HG03439 (cell line): Measurements from ENCODE around the gene MAGI1.
"Not testable (repeated sequence)": the region's sequence is repeated elsewhere in the genome, so short reads cannot be mapped to it uniquely, and the experiment has no call there.

Source experiments
- ATAC-seq: cut with Tn5 transposase; IDR thresholded peaks from one replicate; pipeline ENCODE4 v1.9.1; 2021; ENCODE audit warnings: mild to moderate bottlenecking, moderate library complexity; ENCODE audit not compliant: unreplicated experiment

MAGI1 gene

DNA sequence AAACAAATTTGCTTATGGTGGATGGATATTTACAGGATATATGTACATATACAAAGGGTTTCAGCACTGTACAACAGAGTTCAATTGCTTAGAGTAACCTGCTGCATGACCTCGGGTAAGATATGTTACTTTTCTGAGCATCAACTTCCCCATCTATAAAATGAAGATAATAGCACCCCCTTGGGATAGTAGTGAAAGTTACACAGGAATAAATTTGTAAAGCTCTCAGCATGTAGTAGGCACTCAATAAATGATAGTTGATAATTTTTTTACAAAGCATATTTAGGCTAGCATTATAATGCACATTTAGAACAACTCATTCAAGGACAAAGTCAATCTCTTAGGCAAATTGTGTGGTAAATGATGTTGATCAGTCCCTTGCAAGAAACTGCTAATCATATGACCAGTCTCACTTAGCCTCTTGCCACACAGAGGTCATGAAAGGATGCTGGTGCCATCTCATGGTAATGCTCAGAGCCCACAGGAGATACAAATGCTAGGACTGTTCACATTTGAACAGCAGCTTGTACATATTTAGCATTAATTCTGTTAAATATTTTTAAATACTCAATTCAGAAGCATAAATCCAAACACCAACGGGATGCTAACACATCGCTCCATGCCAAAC is 123.9 kb downstream of the MAGI1 start:
- ATAC-seq = no peak

DNA sequence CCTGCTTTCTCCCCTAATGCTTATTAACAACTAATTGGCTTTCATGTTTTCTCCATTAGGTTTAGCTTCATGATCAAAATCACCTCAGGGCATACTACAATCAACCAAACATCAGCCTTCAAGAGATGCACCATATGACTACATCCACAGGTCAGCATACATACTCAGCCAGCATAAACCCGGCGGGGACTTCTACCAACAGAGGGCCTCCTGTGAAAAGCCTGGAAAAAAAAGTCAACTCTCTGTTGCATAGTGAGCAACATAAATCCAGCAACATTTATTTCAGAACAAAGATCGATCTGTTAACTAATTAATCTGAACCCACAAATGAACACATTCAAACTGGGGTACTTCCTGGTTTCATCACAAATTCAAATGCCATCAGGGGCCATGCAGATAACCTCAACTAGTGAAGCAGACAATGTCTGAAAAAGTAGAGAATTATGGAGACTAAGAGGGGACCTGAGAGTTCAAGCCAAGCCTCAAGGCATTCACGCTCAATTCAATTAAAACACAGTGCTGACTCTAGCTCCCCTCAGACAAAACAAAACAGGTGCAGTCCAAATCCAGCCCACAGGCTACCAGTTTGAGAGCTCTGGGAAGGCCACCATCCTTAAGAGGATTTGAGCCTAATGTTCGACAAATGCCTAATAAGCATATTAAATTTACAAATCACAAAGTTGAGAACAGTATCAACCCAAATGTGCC is 124.5 kb downstream of the MAGI1 start:
- no peak for ATAC-seq

DNA sequence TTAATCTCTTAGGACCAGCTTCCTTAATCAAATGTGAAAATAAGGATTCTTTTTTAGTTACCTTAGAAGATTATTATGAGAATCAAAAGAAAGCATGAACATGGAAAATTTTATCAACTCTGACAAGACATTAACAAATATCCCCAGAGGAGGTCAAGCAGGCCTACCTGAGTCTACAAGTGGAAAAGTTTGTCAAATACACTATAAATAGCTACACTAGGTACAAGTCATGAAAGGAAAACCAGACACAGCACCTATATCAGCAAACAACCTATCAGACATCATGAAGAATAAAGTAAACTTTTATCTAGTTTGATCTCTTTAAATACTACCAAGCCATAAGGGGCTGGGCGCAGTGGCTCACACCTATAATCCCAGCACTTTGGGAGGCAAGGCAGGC is 126.1 kb downstream of the MAGI1 start:
- ATAC-seq = no peak

DNA sequence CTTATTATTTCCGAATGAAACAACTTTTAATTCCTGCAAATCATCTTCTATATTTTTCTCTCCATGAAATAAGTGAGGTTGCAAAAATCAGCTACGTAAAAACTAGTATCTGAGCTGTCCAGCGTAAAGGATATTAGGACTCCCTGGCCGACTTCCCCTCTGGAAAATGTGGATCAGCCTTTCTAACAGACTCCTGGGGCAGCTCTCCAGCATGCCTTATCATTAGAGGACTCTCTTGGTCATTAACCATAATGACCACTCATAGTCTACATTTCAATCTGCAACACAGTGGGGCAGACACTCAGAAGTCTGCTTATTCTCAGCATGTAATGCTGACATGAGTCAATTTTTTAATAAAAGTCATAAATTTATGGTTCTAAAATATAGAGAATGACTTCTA is 130.1 kb downstream of the MAGI1 start:
- no peak for ATAC-seq

DNA sequence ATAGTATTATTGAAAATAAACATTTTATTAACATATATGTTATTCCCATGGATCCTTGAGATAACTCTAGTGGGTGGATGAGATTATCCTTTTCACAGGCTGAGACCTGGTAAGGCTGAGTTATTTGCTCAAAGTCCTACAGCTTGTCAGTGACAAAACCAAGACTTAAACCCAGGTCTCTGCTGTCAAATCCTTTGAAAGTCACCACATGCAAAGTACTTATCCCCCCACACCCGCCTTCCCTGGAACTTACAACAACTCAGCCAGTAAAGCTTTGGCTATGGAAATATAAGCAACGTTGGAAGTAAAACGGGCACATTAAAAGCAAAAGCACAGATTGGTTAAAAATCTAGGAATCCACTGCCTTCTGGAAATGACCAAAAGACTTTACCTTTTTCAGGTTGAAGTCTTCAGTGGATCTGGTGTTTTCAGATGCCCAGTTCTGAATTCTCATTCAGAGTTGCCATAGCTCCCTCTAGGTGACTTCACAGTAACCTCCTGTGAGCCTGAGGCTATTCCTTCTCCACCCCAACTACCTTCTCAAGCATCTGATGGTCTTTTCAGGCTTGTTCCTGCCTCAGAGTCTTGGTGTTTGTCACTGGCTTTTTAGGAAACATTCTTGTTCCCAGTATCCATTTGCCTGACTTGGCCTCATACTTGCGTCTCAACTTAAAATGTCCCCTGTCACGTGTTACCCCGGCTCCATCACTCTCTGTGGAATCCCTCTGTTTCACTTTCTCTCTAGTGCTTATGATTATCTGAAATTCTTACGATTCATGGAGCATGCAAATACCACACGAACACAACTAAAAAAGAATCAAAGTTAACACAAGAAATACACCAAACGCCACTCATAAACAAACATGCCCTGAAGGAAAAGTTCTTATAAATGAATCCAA is 131.2 kb downstream of the MAGI1 start:
- no peak for ATAC-seq

DNA sequence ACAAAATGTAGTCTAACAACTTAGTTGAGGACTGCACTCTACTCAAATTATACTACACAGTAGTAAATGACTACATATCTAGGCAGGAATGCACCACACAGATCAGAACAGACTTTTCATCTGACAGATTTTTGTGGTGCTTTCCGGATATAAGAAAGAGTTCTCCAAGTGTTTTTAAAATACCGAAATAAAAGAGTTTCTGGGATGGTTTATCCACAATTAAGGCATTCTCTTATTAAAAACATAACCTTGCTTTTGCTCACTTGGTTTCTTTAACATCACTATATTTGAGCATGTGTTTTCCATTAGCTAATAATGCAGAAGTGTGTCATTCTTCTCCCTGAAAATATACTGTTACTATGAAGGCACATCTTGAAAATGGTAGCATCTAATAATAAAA is 132.9 kb downstream of the MAGI1 start:
- ATAC-seq = no peak

DNA sequence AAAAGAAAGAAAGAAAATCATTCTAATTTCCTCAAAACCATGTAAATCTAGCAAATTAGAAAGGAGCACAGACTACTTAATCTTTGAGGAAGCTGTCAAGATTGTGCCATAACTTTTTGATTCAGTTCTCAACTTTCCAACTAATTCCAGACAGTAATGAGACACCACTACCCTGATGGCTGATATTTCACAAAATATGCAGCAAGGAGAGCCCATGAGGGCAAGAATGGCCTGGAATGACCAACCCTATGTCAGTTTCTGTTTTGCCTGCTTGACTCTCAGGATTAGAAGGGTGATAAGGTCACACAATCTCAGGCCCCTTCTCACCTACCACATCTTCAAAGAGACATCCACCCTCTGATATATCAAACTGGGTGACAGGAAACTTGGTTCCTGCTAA is 134.7 kb downstream of the MAGI1 start:
- no peak for ATAC-seq

DNA sequence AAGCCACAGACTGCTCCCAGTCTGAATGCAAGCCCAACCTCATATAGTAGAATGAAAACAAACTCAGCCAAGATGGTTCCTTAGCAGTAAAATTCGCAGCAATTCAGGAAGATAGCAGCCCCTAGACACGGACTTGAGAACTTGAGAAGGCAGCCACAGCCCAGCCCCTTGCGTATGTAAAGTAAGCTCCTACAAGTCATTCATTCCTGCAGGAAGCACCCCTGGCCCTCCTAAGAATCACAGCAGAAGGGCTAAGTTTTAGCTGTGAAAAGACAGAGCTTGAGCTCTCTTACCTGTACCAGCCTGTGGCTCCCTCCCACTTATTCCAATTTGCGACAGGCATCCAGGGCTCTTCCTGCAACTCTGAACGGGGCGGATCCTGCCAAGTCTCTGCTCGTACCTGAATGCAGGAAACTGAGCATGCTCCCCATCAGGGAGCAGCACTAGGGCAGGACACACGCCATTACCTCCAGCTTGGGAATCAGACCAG is 136.4 kb downstream of the MAGI1 start:
- ATAC-seq = no peak

DNA sequence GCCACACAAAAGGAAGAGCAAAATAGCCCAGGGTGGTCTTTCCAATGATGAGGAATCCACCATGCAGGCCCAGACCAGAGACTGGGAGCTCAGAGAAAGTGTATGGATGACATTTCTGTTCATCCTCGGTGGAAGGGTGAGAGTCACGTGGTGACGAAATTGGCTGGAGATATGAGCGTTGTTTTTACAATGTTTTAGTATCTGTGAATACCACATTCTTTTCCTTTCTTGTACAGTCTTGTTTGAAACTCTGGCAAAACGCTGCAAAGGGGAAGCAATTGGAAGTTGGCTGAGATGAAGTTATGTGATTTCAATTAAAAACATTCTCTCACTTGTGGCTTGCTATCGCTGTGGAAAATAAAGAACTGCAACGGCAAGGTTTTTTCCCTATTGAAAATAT is 137.5 kb downstream of the MAGI1 start:
- ATAC-seq = no peak

DNA sequence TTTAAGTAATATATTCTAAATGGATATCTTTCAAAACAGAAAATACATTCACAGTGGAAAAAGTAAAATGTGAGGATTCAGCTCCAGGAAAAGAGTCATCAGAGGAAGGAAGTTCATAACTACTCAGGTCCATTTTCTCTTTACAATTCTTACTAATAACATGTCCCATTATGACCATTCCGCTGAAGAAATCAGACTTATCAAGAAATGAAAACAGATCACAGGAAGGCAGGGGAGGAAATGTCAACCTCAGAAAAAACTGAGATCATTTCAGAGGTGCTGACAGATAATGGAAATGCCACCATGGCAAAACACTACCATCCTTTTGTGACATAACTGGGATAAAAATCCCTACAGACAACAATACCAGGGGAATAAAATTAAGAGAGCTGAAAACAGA is 139.5 kb downstream of the MAGI1 start:
- ATAC-seq = no peak

DNA sequence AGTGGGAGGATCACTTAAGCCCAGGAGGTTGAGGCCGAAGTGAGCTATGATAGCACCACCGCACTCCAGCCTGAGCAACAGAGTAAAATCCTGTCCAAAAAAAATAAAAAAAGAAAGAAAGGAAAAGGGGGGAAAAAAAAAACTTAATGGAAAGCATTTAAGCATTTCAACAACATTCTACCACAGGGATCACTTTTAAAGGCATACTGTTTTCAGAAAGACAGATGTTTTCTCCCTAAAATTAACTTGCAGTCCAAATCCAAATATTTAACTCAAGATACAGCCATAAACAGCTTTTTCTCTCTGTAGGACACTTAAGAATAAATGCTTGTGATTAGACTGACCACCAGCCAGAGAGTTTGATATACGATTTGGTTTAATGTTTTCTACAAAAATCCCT is 141.0 kb downstream of the MAGI1 start:
- ATAC-seq = no peak

DNA sequence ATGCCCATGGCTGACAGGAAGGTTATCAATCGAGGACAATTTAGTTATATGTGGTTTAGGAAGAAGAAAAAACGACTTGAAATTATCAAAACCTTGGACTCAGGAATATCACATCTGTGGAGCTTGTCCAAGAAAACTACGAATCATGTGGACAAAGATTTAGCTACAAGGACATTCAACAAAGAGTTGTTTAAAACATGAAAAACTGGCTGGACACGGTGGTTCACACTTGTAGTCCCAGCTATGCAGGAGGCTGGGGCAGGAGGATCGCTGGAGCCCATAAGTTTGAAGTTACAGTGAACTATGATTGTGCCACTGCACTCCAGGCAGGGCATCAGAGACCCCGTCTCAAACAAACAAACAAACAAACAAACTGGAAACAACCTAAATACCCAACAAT is 142.4 kb downstream of the MAGI1 start:
- no peak for ATAC-seq

DNA sequence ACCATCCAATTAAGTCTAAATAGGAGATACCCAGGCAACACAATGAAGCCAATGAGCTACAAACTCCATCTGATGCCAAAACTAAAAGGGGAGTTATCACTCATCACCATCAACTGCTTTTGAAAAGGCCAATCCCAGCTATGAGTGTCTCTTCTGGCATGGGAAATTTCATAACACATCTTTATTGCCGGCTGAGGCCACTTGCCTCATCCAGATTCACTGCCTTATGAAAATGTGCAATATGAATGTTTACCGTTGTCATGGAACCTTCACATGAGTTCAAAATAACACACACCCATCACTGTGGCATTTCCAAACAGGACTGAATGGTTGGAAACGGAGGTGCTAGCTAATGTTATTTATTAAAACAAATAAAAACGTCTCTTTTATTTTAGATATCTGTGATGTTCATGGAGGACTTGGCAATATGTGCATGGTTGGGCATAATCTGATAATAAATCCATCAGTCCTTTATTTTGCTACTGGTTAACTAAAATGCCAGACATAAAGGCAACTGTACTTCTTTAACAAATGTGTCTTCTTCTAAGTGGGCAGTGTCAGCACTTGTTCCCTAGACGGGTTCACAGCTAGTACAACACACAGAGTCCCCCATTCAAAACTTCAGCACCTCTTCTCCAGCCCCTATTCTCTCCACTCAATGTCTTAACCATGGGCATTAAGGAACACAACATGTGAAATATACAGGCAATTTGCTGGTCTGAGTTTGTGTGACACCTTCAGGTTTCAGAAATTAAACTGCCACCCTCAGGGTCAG is 143.9 kb downstream of the MAGI1 start:
- ATAC-seq = no peak

DNA sequence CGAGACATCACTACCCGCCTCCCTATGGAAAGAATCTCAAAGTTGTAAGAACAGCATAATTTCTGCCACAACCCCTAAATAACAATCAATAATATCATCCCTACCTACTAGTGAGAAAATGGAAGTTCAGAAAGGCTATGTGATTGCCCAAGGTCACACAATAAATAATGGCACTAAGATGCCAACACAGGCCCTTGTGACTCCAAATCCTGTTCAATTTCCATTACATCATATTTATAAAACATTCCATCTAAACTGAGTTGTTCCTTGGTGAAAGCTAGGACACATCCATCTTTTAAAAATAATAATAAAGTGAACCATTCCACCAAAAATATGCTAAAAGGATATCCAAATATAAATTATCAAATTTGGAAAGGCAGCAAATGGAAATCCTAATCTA is 144.6 kb downstream of the MAGI1 start:
- ATAC-seq = no peak

DNA sequence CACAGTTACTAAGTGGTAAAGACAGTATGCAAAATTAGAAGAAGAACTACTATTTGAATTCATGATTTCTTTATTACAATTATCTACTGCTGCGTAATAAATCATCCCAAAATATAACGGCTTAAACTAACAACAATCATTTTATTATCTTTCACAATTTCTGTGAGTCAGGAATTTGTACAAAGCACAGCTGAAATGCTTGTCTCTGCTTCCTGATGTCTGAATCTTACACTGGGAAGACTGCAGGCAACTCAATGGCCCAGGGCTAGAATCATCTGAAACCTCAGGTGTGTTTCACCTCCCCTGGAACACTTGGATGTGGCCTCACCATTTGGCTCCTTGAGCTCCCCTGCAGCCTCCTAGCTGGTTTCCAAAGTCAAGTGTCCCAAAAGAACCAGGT is 145.1 kb downstream of the MAGI1 start:
- ATAC-seq = no peak

DNA sequence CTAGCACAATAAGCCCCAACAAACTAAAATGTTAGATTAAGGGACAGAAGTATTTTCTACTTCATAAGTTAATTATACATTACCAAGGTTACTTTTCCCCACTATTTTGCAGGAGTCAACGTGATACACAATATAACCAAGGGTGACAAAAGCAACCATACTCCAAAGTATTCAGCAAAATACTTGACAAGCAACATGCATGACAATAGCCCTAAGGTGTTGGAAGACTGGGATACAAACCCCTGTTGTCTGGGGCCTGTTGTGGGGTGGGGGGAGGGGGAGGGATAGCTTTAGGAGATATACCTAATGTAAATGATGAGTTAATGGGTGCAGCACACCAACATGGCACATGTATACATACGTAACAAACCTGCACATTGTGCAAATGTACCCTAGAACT is 147.2 kb downstream of the MAGI1 start:
- not testable (repeated sequence) for ATAC-seq

DNA sequence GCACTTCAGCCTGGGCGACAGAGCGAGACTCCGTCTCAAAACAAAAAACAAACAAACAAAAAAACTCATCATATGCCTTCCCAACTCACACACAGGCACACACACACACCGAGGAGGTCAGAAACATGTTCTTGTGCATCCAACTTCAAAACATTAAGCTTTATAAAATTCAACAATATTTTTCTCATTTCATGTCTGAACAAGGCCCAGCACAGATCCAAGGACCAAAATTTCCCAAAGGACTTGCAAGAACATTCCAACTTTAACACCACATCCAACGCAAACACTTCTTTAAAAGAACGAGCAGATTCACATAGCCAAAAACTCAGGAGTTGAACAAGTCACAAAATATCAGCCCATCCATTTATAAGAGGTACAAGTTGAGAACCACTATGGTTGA is 148.4 kb downstream of the MAGI1 start:
- no peak for ATAC-seq

DNA sequence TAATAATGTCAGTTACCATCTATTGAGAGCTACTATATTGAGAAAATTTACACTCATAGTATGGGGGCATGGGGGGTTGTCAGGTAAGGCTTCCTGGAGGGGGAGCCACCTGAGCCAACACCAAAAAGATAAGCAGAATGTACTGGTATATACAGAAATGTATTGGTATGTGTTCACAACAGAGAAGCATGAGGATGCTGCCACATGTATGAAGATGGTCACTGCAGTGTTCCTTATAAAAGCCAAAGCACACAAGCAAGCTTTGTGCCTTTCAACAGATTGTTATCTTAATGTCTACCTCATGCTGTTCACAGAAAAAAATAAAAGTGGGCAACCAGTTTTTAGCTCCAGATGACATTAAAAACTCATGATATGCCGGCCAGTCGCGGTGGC is 149.0 kb downstream of the MAGI1 start:
- no peak for ATAC-seq

DNA sequence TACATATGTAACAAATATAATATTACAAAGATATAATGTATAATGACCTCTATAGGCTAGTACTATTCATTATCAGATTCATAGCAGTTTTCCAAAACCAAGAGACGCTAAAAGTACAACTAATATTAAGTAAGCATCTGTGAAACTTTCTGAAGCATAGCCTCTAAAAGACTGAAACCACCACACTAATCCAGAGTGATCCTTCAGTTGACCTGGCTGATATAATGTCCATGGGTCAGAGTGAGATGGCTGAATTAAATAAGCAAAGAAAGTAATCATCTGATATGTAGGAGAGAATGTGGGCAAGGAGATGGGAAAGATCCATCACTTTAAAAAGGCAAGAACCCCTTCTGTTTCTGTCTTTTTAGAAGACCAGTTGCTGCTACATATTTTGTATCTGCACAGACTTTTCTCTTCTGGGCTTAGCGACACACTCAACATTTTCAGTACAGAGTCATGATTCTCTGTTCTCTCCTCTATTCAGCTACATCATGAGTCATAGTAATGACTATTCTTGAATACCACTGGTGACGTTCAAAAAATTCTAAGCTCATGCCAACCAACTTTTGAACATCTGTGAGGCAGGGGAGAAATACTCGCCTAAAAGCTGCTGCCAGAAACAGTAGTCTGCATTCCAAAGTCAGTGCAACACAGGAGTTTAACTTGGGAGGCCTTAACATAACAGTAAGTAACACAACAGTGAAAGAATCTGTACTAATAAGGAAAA is 149.6 kb downstream of the MAGI1 start:
- no peak for ATAC-seq

DNA sequence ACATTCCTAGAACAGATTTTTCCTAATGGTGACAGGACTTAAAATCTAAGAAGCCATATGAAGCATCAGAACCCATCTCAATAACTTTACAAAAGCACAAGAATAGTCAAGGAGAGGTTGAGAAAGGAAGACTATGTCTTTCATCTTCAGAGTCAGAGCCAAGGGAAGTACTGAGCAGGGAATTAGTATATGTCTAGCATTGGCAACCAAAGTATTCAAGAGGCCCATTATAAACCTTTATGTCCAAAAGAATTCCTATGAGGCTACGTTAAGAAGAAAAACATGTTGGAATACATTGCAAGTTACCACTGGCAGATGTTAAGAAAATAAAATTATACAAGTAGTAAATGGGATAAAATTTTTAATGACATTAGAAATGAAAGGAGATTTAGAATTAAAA is 150.5 kb downstream of the MAGI1 start:
- ATAC-seq = no peak
